Measurements from ENCODE around the gene KRTAP12-2. TPM values are rescaled to one million over a fixed set of nuclear protein-coding genes. Genes with fewer than 3 reads are reported as not detected.
"Not testable (repeated sequence)": the region's sequence is repeated elsewhere in the genome, so short reads cannot be mapped to it uniquely, and the experiment has no call there.

The KRTAP12-2 gene
- total and polyA plus RNA-seq, 12 donors: not detected

- intact Hi-C loops (cut with DNase I): no loop called here
- Histone ChIP-seq H3K4me3 (no peak overlapping the region), H3K27me3 (no peaks in the 10 kb centered on the region), H3K4me1 (replicated peaks in 1 of 2) (no peaks in the 10 kb centered on the region), H3K9me3 (replicated peaks in 1 of 3) (no peaks in the 10 kb centered on the region), H3K27ac (no peak overlapping the region), H3K36me3 (replicated peaks in 1 of 2) (no peaks in the 10 kb centered on the region)
- 67 to 79% (median 68%) methylated on average over 1 of the region's 1 CpG for WGBS, 4 donors
- no peak for TF ChIP-seq POLR2A (IDR thresholded peaks at IDR 0.05)
- TF ChIP-seq CTCF (IDR thresholded peaks at IDR 0.05): no peak
- DNase-seq: no peak
Measured at GRCh38 chr21:44667612-44668011, 885 bp upstream of the KRTAP12-2 start.

GRCh38 chr21:44664691-44665090, 2.0 kb downstream of the KRTAP12-2 start:
- H3K36me3 ChIP-seq (replicated peaks in 1 of 2): no peaks in the 10 kb centered on the region
- WGBS, 4 donors: 73 to 79% (median 76%) methylated on average over 4 to 5 of the region's 5 CpGs
- no peak for TF ChIP-seq CTCF (IDR thresholded peaks at IDR 0.05)
- TF ChIP-seq POLR2A (IDR thresholded peaks at IDR 0.05): no peak
- H3K9me3 ChIP-seq (replicated peaks in 1 of 3): no peaks in the 10 kb centered on the region
- H3K27me3 ChIP-seq: no peaks in the 10 kb centered on the region
- intact Hi-C loops (cut with DNase I): no loop called here
- DNase-seq: peak in 1 of 7 donors; percentile 23
- H3K4me3 ChIP-seq: no peak overlapping the region
- no peak overlapping the region for H3K27ac ChIP-seq
- no peaks in the 10 kb centered on the region for H3K4me1 ChIP-seq (replicated peaks in 1 of 2)

- not testable (repeated sequence) for H3K4me1 ChIP-seq (replicated peaks in 1 of 2); H3K36me3 ChIP-seq (replicated peaks in 1 of 2)
- WGBS, 4 donors: 37 to 55% (median 44%) methylated on average over 7 of the region's 7 CpGs
Measured at GRCh38 chr21:44661567-44661966, 5.2 kb downstream of the KRTAP12-2 start.

GRCh38 chr21:44658913-44659595, 7.7 kb downstream of the KRTAP12-2 start:
- Histone ChIP-seq H3K27ac (no peak overlapping the region), H3K27me3 (peaks cover 3% of the 10 kb centered on the region), H3K4me1 (replicated peaks in 1 of 2) (no peaks in the 10 kb centered on the region), H3K4me3 (no peak overlapping the region), H3K36me3 (replicated peaks in 1 of 2) (no peaks in the 10 kb centered on the region), H3K9me3 (replicated peaks in 1 of 3) (no peaks in the 10 kb centered on the region)
- intact Hi-C loops (cut with DNase I): no loop called here
- WGBS, 4 donors: 49 to 66% (median 58%) methylated on average over 11 of the region's 11 CpGs
- DNase-seq: no peak
- no peak for TF ChIP-seq CTCF (IDR thresholded peaks at IDR 0.05)
- TF ChIP-seq POLR2A (IDR thresholded peaks at IDR 0.05): no peak

More at GRCh38 chr21:44661567-44661966, 5.2 kb downstream of the KRTAP12-2 start:
- H3K4me3 ChIP-seq; H3K27ac ChIP-seq; intact Hi-C loops (cut with DNase I); H3K27me3 ChIP-seq; H3K9me3 ChIP-seq (replicated peaks in 1 of 3): not testable (repeated sequence)
- DNase-seq: peak in 1 of 7 donors; percentile 3

- WGBS, 4 donors: 68 to 82% (median 73%) methylated on average over 5 of the region's 5 CpGs
Measured at GRCh38 chr21:44658541-44658910, 8.2 kb downstream of the KRTAP12-2 start.

More at GRCh38 chr21:44658541-44658910, 8.2 kb downstream of the KRTAP12-2 start:
- H3K4me1 ChIP-seq (replicated peaks in 1 of 2): no peaks in the 10 kb centered on the region
- TF ChIP-seq POLR2A (IDR thresholded peaks at IDR 0.05) (no peak), CTCF (IDR thresholded peaks at IDR 0.05) (no peak)
- H3K9me3 ChIP-seq (replicated peaks in 1 of 3): no peaks in the 10 kb centered on the region
- peaks cover 3% of the 10 kb centered on the region for H3K27me3 ChIP-seq
- DNase-seq: no peak
- intact Hi-C loops (cut with DNase I): no loop called here
- no peak overlapping the region for H3K27ac ChIP-seq
- H3K4me3 ChIP-seq: no peak overlapping the region
- H3K36me3 ChIP-seq (replicated peaks in 1 of 2): no peaks in the 10 kb centered on the region
